CD8-positive, alpha-beta memory T cell (primary cell): ENCODE measurements around the gene WT1. TPM values are rescaled to one million over a fixed set of nuclear protein-coding genes. Genes with fewer than 3 reads are reported as not detected.

ENCODE experiments used
- CTCF ChIA-PET: fragments of 350-600 bp; sonication (Branson Sonifier 250); formaldehyde crosslinking; loops from one replicate; lab custom pipeline; 2021; ENCODE audit warnings: antibody characterized with exemption; lab: Charles Lee
- POLR2A ChIA-PET: fragments of 350-600 bp; sonication (Branson Sonifier 250); formaldehyde crosslinking; loops from one replicate; lab custom pipeline; 2021; ENCODE audit warnings: antibody characterized with exemption; lab: Charles Lee
- DNase-seq, 5 donors: peaks; one replicate each; pipeline versions ENCODE4 v3.0.0 to v3.0.0-alpha.2; 2020 to 2022; ENCODE audit warnings: mixed read lengths in 1 of 5
- H3K27ac ChIP-seq: one replicate; pipeline ENCODE4 v1.7.0; 2013; ENCODE audit warnings: low read depth, mild to moderate bottlenecking, low read length, moderate library complexity
- H3K27me3 ChIP-seq: 2 replicates; pipeline ENCODE4 v1.7.0; 2013; ENCODE audit warnings: low read length, mild to moderate bottlenecking; ENCODE audit not compliant: insufficient read depth, poor library complexity, severe bottlenecking
- H3K36me3 ChIP-seq: 2 replicates; pipeline ENCODE4 v1.7.0; 2013; ENCODE audit warnings: mild to moderate bottlenecking, low read length, moderate library complexity; ENCODE audit not compliant: insufficient read depth
- H3K4me1 ChIP-seq: 2 replicates; pipeline ENCODE4 v1.7.0; 2013; ENCODE audit warnings: mild to moderate bottlenecking, low read length, moderate library complexity; ENCODE audit not compliant: insufficient read depth
- H3K4me3 ChIP-seq: 2 replicates; pipeline ENCODE4 v1.7.0; 2013; ENCODE audit warnings: mild to moderate bottlenecking, low read length
- H3K9me3 ChIP-seq: 2 replicates; pipeline ENCODE4 v1.7.0; 2013; ENCODE audit warnings: mild to moderate bottlenecking, low read length
- H3K27ac Mint-ChIP-seq, 8 donors: one replicate each; pipeline ENCODE4 v1.8.0; 2020 to 2021; ENCODE audit warnings: mixed read lengths in 8 of 8, mild to moderate bottlenecking in 6 of 8, inconsistent platforms in 3 of 8, moderate library complexity in 3 of 8
- H3K27me3 Mint-ChIP-seq, 2 donors: one replicate each; pipeline ENCODE4 v1.8.0; 2020 to 2021; ENCODE audit warnings: mixed read lengths in 2 of 2, mild to moderate bottlenecking in 1 of 2, moderate library complexity in 1 of 2
- H3K36me3 Mint-ChIP-seq, 3 donors: one replicate each; pipeline ENCODE4 v1.8.0; 2020 to 2021; ENCODE audit warnings: mixed read lengths in 3 of 3, inconsistent platforms in 1 of 3, mild to moderate bottlenecking in 1 of 3
- H3K4me1 Mint-ChIP-seq, 3 donors: one replicate each; pipeline ENCODE4 v1.8.0; 2020 to 2021; ENCODE audit warnings: mixed read lengths in 3 of 3, inconsistent platforms in 1 of 3, mild to moderate bottlenecking in 1 of 3
- H3K4me3 Mint-ChIP-seq, 7 donors: one replicate each; pipeline ENCODE4 v1.8.0; 2020 to 2021; ENCODE audit warnings: mixed read lengths in 7 of 7, mild to moderate bottlenecking in 6 of 7, moderate library complexity in 4 of 7, inconsistent platforms in 2 of 7
- H3K9me3 Mint-ChIP-seq, 5 donors: one replicate each; pipeline ENCODE4 v1.8.0; 2020 to 2022; ENCODE audit warnings: mixed read lengths in 5 of 5, mild to moderate bottlenecking in 3 of 5, moderate library complexity in 2 of 5, inconsistent platforms in 1 of 5
- polyA plus RNA-seq: library from polyadenylated mRNA; unstranded; fragments of 300-500 nt; fragmentation: Illumina TruSeq; gene quantifications from one replicate; pipeline ENCODE4 v1.2.3, GENCODE V29; 2021
- total RNA-seq, 2 experiments: library from RNA; stranded (reverse); gene quantifications; one replicate each; pipeline ENCODE4 v1.2.3, GENCODE V29; 2021

Gene WT1
- total and polyA plus RNA-seq, 3 experiments from 2014 or later, result not detected

DNA sequence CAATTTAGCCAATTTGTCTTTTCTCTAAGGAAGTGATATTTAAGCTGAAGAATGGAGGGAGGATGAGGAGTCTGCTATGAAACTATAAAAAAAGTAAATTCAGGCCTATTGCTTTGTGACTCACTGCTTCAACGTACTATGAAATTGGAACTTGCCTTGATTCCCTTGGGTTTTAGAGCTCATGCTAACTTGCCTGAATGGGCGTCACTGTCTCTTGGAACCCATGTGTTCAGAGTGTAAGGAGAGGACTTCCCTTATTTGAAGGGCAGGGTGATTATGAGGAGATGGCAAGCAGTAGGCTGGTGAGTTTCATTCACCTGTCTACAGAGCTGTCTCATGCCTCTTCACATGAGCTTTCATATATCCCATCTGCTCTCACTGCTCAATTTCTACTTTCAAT is 28.7 kb upstream of the WT1 start:
- no peak for DNase-seq
- ChIA-PET CTCF (no interaction called here), POLR2A (no interaction called here)
- Mint-ChIP-seq H3K4me3 (no peak overlapping the region), H3K27ac (no peak overlapping the region), H3K36me3 (no peaks in the 10 kb centered on the region), H3K9me3 (no peaks in the 10 kb centered on the region), H3K27me3 (peaks cover 7 to 16% of the 10 kb centered on the region in 2 donors), H3K4me1 (no peaks in the 10 kb centered on the region)
- Histone ChIP-seq H3K27me3 (no peaks in the 10 kb centered on the region), H3K27ac (no peak overlapping the region), H3K4me3 (no peak overlapping the region), H3K4me1 (no peaks in the 10 kb centered on the region), H3K36me3 (no peaks in the 10 kb centered on the region), H3K9me3 (no peaks in the 10 kb centered on the region)

DNA sequence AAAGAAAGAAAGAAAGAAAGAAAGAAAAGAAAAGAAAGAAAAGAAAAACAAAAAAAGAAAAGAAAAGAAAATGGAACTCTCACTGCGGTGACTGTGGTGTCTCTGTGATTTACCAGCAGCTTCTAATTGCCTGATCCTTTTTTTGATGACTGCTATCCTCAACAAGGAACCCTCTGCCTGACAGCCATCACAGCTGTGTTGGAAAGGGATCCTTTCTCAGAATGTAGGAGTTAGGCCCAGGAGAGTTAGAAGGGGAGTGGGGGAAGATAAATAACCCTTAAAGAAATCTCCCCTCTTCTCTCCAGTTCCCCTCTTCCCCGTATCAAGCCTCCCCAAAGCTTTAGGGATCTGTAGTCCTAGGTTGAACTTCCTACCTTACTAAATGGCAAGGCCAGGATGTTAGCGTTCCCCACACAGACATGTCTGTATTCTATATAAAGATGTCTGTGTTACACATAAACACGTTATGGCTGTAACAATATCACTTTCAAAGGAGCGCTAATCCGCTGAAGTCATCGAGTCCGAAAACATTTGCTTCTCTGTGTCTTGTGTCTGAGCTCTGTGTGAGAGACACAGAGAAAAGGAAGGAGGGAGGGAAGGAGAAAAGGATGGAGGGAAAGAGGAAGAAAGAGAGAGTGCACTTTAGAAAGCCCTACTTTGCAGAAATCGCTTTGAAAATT is 26.8 kb upstream of the WT1 start:
- Histone ChIP-seq H3K4me1 (no peaks in the 10 kb centered on the region), H3K4me3 (no peak overlapping the region), H3K27me3 (no peaks in the 10 kb centered on the region), H3K9me3 (no peaks in the 10 kb centered on the region), H3K27ac (no peak overlapping the region), H3K36me3 (no peaks in the 10 kb centered on the region)
- no peaks in the 10 kb centered on the region for H3K9me3 Mint-ChIP-seq
- H3K4me3 Mint-ChIP-seq, result no peak overlapping the region
- no peaks in the 10 kb centered on the region for H3K36me3 Mint-ChIP-seq
- no peaks in the 10 kb centered on the region for H3K4me1 Mint-ChIP-seq
- ChIA-PET POLR2A (no interaction called here), CTCF (no interaction called here)
- H3K27ac Mint-ChIP-seq, result no peak overlapping the region
- H3K27me3 Mint-ChIP-seq, result peaks cover 3 to 16% of the 10 kb centered on the region in 2 donors
- no peak for DNase-seq

DNA sequence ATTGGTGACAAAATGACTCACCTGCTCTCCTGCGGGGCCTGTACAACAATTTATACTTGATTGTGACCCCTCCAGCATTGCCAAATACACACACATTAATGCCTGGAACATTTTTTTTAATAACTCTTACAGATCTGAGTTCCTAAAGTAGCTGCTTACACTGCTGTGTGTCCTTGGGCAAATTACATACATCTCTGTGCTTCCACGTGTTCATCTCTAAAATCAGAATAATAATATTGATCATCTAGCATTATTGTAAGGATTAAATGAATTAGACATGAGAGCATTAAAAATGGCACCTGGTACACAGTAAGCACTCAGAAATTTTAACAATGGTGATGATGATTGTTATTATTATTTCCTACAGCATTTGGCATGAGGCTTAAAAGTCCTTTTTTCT is 21.5 kb upstream of the WT1 start:
- H3K27me3 ChIP-seq, result no peaks in the 10 kb centered on the region
- Mint-ChIP-seq H3K4me3 (no peak overlapping the region), H3K36me3 (no peaks in the 10 kb centered on the region), H3K4me1 (no peaks in the 10 kb centered on the region), H3K9me3 (peaks cover 0 to 3% (median 0%) of the 10 kb centered on the region in 5 donors), H3K27me3 (peaks cover 2 to 22% of the 10 kb centered on the region in 2 donors), H3K27ac (no peak overlapping the region)
- no peak overlapping the region for H3K27ac ChIP-seq
- ChIA-PET POLR2A (no interaction called here), CTCF (no interaction called here)
- DNase-seq, result no peak
- H3K4me3 ChIP-seq, result no peak overlapping the region
- no peaks in the 10 kb centered on the region for H3K36me3 ChIP-seq
- no peaks in the 10 kb centered on the region for H3K4me1 ChIP-seq
- H3K9me3 ChIP-seq, result no peaks in the 10 kb centered on the region

DNA sequence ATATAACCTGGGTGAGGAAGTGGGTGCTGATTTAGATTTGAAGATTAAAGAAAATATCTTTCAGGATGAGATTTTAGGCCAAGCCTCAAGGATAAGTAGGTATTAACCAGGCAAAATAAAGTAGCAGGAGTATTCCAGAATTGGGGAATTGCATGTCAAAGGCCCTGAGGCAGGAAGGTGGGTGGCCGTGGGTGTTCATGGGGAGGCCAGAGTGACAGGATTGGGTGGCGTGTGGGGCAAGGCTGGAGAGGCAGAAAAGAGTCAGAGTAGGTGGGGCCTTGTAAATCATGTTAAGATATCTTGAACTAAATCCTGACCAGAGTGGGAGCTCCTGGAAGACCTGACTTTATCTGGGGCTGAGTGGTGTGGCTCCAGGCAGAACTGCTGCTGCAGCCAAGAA is 19.7 kb upstream of the WT1 start:
- H3K9me3 ChIP-seq, result no peaks in the 10 kb centered on the region
- H3K4me3 Mint-ChIP-seq, result no peak overlapping the region
- ChIA-PET POLR2A (no interaction called here), CTCF (no interaction called here)
- H3K27me3 ChIP-seq, result no peaks in the 10 kb centered on the region
- no peak overlapping the region for H3K27ac ChIP-seq
- no peak overlapping the region for H3K27ac Mint-ChIP-seq
- H3K27me3 Mint-ChIP-seq, result peaks cover 7 to 30% of the 10 kb centered on the region in 2 donors
- DNase-seq, result no peak
- peaks cover 0 to 3% (median 0%) of the 10 kb centered on the region in 5 donors for H3K9me3 Mint-ChIP-seq
- H3K36me3 ChIP-seq, result no peaks in the 10 kb centered on the region
- H3K36me3 Mint-ChIP-seq, result no peaks in the 10 kb centered on the region
- no peaks in the 10 kb centered on the region for H3K4me1 Mint-ChIP-seq
- H3K4me1 ChIP-seq, result no peaks in the 10 kb centered on the region
- no peak overlapping the region for H3K4me3 ChIP-seq

DNA sequence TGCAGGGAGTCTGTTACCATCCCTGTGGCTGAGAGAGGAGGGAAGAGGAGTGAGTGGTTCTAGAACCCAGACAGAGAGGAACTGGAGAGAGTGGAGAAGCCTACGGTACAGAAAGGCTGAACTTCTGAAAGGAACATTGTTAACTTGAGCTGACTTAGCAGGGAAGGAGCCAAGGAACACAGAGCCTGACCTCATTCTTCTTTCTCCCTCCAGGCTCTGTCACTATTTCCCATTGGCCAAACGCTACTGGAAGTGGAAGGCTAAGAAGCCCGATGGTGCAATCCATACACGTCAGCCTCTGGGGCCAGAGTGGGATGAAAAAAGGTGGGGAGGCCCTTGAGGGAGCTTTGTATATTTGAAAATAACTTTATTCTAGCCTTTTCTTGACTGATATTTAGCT is 16.5 kb upstream of the WT1 start:
- H3K4me3 Mint-ChIP-seq, result no peak overlapping the region
- peaks cover 12 to 31% of the 10 kb centered on the region in 2 donors for H3K27me3 Mint-ChIP-seq
- Histone ChIP-seq H3K27me3 (no peaks in the 10 kb centered on the region), H3K4me3 (no peak overlapping the region), H3K27ac (no peak overlapping the region), H3K36me3 (no peaks in the 10 kb centered on the region), H3K9me3 (no peaks in the 10 kb centered on the region), H3K4me1 (no peaks in the 10 kb centered on the region)
- POLR2A ChIA-PET, result no interaction called here
- H3K27ac Mint-ChIP-seq, result no peak overlapping the region
- DNase-seq, result no peak
- peaks cover 0 to 3% (median 0%) of the 10 kb centered on the region in 5 donors for H3K9me3 Mint-ChIP-seq
- no peaks in the 10 kb centered on the region for H3K4me1 Mint-ChIP-seq
- CTCF ChIA-PET, result no interaction called here
- H3K36me3 Mint-ChIP-seq, result no peaks in the 10 kb centered on the region

DNA sequence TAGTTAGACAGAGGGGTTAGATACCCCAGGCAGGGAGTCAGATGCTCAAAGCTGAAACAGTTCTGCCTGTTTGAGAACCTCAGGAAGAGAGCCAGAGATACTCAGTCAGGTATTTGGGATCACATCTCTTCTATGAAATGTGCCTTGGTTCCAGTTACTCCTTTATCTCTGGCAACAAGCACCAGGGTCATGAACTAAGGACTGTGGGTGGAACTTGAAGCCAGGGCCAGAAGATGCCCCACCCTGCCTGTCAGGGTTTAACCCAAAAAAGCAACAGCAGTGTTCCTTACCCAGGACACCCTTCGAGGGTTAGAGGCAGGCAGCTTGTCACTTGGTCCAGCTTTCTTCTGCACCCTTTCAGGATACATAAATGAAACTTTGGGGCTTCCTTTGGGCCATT is 15.0 kb upstream of the WT1 start:
- H3K4me1 Mint-ChIP-seq, result no peaks in the 10 kb centered on the region

DNA sequence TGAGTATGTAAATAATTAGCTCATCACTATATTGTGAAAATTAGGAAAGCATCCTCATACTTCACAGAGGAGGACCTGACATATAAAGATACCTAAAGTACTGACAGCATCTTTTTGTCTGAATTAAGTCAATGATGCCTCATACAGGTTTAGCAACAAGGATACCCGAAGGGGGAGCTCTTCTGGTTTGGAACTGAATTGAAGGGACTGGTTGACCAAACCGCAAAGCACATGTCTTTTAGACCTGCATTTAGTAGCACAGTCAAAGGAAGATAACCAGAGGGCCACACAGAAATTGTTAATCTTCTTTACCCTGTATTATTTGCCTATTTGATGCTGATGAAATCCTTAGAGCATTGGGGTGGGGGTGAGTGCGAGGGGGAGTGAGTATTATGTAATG is 12.9 kb upstream of the WT1 start:
- ChIA-PET POLR2A (no interaction called here), CTCF (no interaction called here)
- Mint-ChIP-seq H3K27ac (no peak overlapping the region), H3K27me3 (peaks cover 12 to 37% of the 10 kb centered on the region in 2 donors), H3K9me3 (peaks cover 0 to 2% (median 0%) of the 10 kb centered on the region in 5 donors), H3K36me3 (no peaks in the 10 kb centered on the region), H3K4me1 (no peaks in the 10 kb centered on the region), H3K4me3 (no peak overlapping the region)
- Histone ChIP-seq H3K27me3 (peaks cover under 1% of the 10 kb centered on the region), H3K9me3 (no peaks in the 10 kb centered on the region), H3K27ac (no peak overlapping the region), H3K4me3 (no peak overlapping the region), H3K36me3 (no peaks in the 10 kb centered on the region), H3K4me1 (no peaks in the 10 kb centered on the region)
- DNase-seq, result no peak

More for the DNA sequence above, 15.0 kb upstream of the WT1 start:
- no peak overlapping the region for H3K4me3 Mint-ChIP-seq
- peaks cover 0 to 3% (median 0%) of the 10 kb centered on the region in 5 donors for H3K9me3 Mint-ChIP-seq
- no peak overlapping the region for H3K4me3 ChIP-seq
- no peak overlapping the region for H3K27ac ChIP-seq
- no peaks in the 10 kb centered on the region for H3K36me3 ChIP-seq
- H3K27me3 ChIP-seq, result no peaks in the 10 kb centered on the region
- H3K9me3 ChIP-seq, result no peaks in the 10 kb centered on the region
- H3K36me3 Mint-ChIP-seq, result no peaks in the 10 kb centered on the region
- H3K27me3 Mint-ChIP-seq, result peaks cover 14 to 37% of the 10 kb centered on the region in 2 donors
- DNase-seq, result no peak
- H3K27ac Mint-ChIP-seq, result no peak overlapping the region
- POLR2A ChIA-PET, result no interaction called here
- H3K4me1 ChIP-seq, result no peaks in the 10 kb centered on the region
- CTCF ChIA-PET, result no interaction called here

DNA sequence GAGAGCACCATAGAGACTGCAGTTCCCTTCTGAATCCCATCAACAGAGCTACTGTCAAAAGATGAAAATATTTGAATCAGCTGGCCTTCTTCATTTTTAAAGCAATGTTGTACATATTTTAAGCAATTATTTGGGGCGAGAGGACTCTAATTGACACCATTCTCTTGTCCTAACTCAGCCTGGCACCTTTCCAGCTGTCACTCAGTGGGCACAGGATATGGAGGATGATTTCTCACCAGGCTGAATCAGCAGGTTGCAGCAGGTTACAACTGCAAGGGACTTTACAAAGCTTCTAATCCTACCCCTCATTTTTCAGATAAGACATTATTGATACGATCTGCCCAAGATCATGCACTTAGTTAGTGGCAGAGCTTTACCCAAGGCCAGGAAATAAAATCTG is 11.9 kb upstream of the WT1 start:
- no peaks in the 10 kb centered on the region for H3K9me3 ChIP-seq
- no peak overlapping the region for H3K4me3 Mint-ChIP-seq
- peaks cover 7% of the 10 kb centered on the region for H3K27me3 ChIP-seq
- H3K9me3 Mint-ChIP-seq, result no peaks in the 10 kb centered on the region
- H3K27ac ChIP-seq, result no peak overlapping the region
- no peaks in the 10 kb centered on the region for H3K36me3 ChIP-seq
- ChIA-PET POLR2A (no interaction called here), CTCF (no interaction called here)
- no peak overlapping the region for H3K27ac Mint-ChIP-seq
- H3K36me3 Mint-ChIP-seq, result no peaks in the 10 kb centered on the region
- H3K4me1 Mint-ChIP-seq, result no peaks in the 10 kb centered on the region
- H3K4me1 ChIP-seq, result no peaks in the 10 kb centered on the region
- DNase-seq, result no peak
- H3K27me3 Mint-ChIP-seq, result peaks cover 15 to 43% of the 10 kb centered on the region in 2 donors
- no peak overlapping the region for H3K4me3 ChIP-seq
